Parathyroid adenoma (tissue), 2 donors: ENCODE data around the gene TMEM144.

ENCODE experiments used
- H2AFZ ChIP-seq: fragments of 300-600 bp; sonication (generic); one replicate; pipeline ENCODE4 v1.7.0; 2017; ENCODE audit warnings: antibody characterized with exemption, mild to moderate bottlenecking
- H3K27ac ChIP-seq: fragments of 300-600 bp; sonication (generic); one replicate; pipeline ENCODE4 v1.7.0; 2017
- H3K27me3 ChIP-seq: fragments of 300-600 bp; sonication (generic); one replicate; pipeline ENCODE4 v1.7.0; 2017; ENCODE audit warnings: low read length; ENCODE audit not compliant: control insufficient read depth, insufficient read depth
- H3K36me3 ChIP-seq: fragments of 300-600 bp; sonication (generic); one replicate; pipeline ENCODE4 v1.7.0; 2017; ENCODE audit warnings: low read length; ENCODE audit not compliant: control insufficient read depth, insufficient read depth
- H3K4me1 ChIP-seq: fragments of 300-600 bp; sonication (generic); one replicate; pipeline ENCODE4 v1.7.0; 2017; ENCODE audit warnings: control low read depth
- H3K4me2 ChIP-seq: fragments of 300-600 bp; sonication (generic); one replicate; pipeline ENCODE4 v1.7.0; 2017; ENCODE audit warnings: low read length
- H3K4me3 ChIP-seq: fragments of 300-600 bp; sonication (generic); one replicate; pipeline ENCODE4 v1.7.0; 2017; ENCODE audit warnings: low read depth, low read length
- H3K79me2 ChIP-seq: fragments of 300-600 bp; sonication (generic); one replicate; pipeline ENCODE4 v1.7.0; 2017; ENCODE audit warnings: control low read depth
- H3K9ac ChIP-seq: fragments of 300-600 bp; sonication (generic); one replicate; pipeline ENCODE4 v1.7.0; 2017; ENCODE audit warnings: mild to moderate bottlenecking
- H3K9me3 ChIP-seq: fragments of 300-600 bp; sonication (generic); one replicate; pipeline ENCODE4 v1.7.0; 2017; ENCODE audit warnings: low read length; ENCODE audit not compliant: control insufficient read depth
- CTCF ChIP-seq: fragments of 300-600 bp; sonication (generic); IDR thresholded peaks from one replicate; pipeline ENCODE4 v1.7.0; 2017; ENCODE audit warnings: antibody characterized with exemption, mild to moderate bottlenecking
- donor health status: primary hyperparathyroidism.

TMEM144 gene

GRCh38 chr4:158209825-158210807, at the start of gene TMEM144:
TSS of gene TMEM144 (plus strand) at chr4:158210486. CDS start at chr4:158212668, 2,182 bp downstream.
- H3K4me1 ChIP-seq = no peaks in the 10 kb centered on the region
- peak within 1 kb of the TSS; percentile 74 for H3K27ac ChIP-seq
- no peaks in the 10 kb centered on the region for H3K36me3 ChIP-seq
- no peak within 1 kb of the TSS for H3K9ac ChIP-seq
- H3K4me2 ChIP-seq = peak within 1 kb of the TSS; percentile 57
- H3K4me3 ChIP-seq = peak within 1 kb of the TSS; percentile 57
- H3K9me3 ChIP-seq = no peaks in the 10 kb centered on the region
- H2AFZ ChIP-seq = peak within 1 kb of the TSS; percentile 81
- H3K27me3 ChIP-seq = no peaks in the 10 kb centered on the region
- TF ChIP-seq CTCF = no peak
- no peaks in the 10 kb centered on the region for H3K79me2 ChIP-seq

- H2AFZ ChIP-seq = no peak overlapping the region
- H3K27ac ChIP-seq = no peak overlapping the region
- H3K4me3 ChIP-seq = no peak overlapping the region
- no peaks in the 10 kb centered on the region for H3K4me1 ChIP-seq
- no peak for TF ChIP-seq CTCF
- H3K4me2 ChIP-seq = no peak overlapping the region
- H3K9ac ChIP-seq = no peak overlapping the region
- H3K36me3 ChIP-seq = no peaks in the 10 kb centered on the region
- no peaks in the 10 kb centered on the region for H3K79me2 ChIP-seq
- H3K27me3 ChIP-seq = no peaks in the 10 kb centered on the region
- H3K9me3 ChIP-seq = no peaks in the 10 kb centered on the region
These were observed 48.5 kb upstream of the TMEM144 start for GRCh38 chr4:158161551-158162354.

GRCh38 chr4:158162631-158163030, 47.7 kb upstream of the TMEM144 start:
- H3K4me3 ChIP-seq = no peak overlapping the region
- no peaks in the 10 kb centered on the region for H3K4me1 ChIP-seq
- no peaks in the 10 kb centered on the region for H3K79me2 ChIP-seq
- no peaks in the 10 kb centered on the region for H3K27me3 ChIP-seq
- no peak overlapping the region for H3K9ac ChIP-seq
- H3K27ac ChIP-seq = no peak overlapping the region
- no peak overlapping the region for H2AFZ ChIP-seq
- H3K36me3 ChIP-seq = no peaks in the 10 kb centered on the region
- no peaks in the 10 kb centered on the region for H3K9me3 ChIP-seq
- no peak overlapping the region for H3K4me2 ChIP-seq
- no peak for TF ChIP-seq CTCF

GRCh38 chr4:158163941-158164767, 46.1 kb upstream of the TMEM144 start:
- H2AFZ ChIP-seq = no peak overlapping the region
- H3K9ac ChIP-seq = no peak overlapping the region
- H3K9me3 ChIP-seq = no peaks in the 10 kb centered on the region
- TF ChIP-seq CTCF = no peak
- no peaks in the 10 kb centered on the region for H3K79me2 ChIP-seq
- H3K27ac ChIP-seq = no peak overlapping the region
- no peak overlapping the region for H3K4me2 ChIP-seq
- H3K36me3 ChIP-seq = no peaks in the 10 kb centered on the region
- H3K27me3 ChIP-seq = no peaks in the 10 kb centered on the region
- H3K4me3 ChIP-seq = no peak overlapping the region
- no peaks in the 10 kb centered on the region for H3K4me1 ChIP-seq
